ENCODE measurements around the gene AOC1. TPM values are rescaled to one million over a fixed set of nuclear protein-coding genes. Genes with fewer than 3 reads are reported as not detected.

Gene AOC1
- total RNA-seq, 1 donor from 2014 or later = not detected

- H3K4me3 Mint-ChIP-seq = no peak overlapping the region
- H3K4me1 Mint-ChIP-seq (ENCODE audit: low read depth) = no peaks in the 10 kb centered on the region
- no peaks in the 10 kb centered on the region for H3K9me3 Mint-ChIP-seq
- intact Hi-C loops (cut with micrococcal nuclease) = no loop called here
- no peaks in the 10 kb centered on the region for H3K36me3 Mint-ChIP-seq (ENCODE audit: low read depth)
- no peak overlapping the region for H3K27ac Mint-ChIP-seq
- DNase-seq (ENCODE audit: low spot score) = no peak
- peaks cover 23% of the 10 kb centered on the region for H3K27me3 Mint-ChIP-seq (ENCODE audit: insufficient read depth)
Measured at GRCh38 chr7:150845421-150845861, 6.9 kb upstream of the AOC1 start.

- no peak for DNase-seq (ENCODE audit: low spot score)
- no peak overlapping the region for H3K4me3 Mint-ChIP-seq
- H3K27ac Mint-ChIP-seq = no peak overlapping the region
- H3K9me3 Mint-ChIP-seq = no peaks in the 10 kb centered on the region
- H3K36me3 Mint-ChIP-seq (ENCODE audit: low read depth) = no peaks in the 10 kb centered on the region
- intact Hi-C loops (cut with micrococcal nuclease) = no loop called here
- H3K4me1 Mint-ChIP-seq (ENCODE audit: low read depth) = no peaks in the 10 kb centered on the region
- H3K27me3 Mint-ChIP-seq (ENCODE audit: insufficient read depth) = peaks cover 15% of the 10 kb centered on the region
Measured at GRCh38 chr7:150846291-150847115, 5.8 kb upstream of the AOC1 start.

DNA sequence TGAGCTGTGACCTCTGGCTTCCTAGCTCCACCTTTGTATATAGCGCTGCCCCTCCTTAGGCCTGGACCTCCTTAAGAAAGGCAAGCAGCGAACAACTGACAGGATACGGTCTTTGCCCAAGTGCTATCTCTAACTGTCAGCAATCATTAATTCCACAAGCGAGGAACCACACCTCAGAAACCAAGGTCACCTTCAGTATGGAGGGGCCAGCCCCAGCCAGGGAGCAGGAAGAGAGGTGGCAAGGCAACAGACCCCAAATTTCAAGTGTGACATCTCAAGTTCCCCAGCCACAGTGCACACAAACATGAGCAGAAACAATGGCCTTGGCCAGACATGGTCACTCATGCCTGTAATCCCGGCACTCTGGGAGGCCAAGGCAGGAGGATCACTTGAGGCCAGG lies 4.8 kb upstream of the AOC1 start:
- no peak for DNase-seq (ENCODE audit: low spot score)

DNA sequence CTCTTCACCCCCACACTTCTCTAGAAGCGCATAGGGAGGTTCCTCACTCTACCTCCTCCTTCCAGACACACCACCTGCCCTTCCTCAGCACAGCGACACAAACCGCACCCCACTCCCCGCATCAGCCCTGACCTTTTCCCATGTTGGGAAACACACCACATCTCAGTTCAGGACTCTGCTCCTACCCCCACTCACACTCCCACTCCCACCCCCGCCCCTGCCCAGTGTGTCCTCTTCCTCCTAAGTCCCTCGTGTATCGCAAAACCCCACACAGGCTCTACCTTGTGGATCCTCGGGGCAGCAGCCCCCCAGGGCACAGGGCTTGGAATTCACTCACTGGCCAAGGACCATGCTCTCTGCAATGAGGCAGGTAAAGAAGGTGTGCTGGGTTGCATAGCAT lies 4.2 kb upstream of the AOC1 start:
- Mint-ChIP-seq H3K4me3 (no peak overlapping the region), H3K27ac (no peak overlapping the region), H3K4me1 (ENCODE audit: low read depth) (no peaks in the 10 kb centered on the region), H3K9me3 (no peaks in the 10 kb centered on the region), H3K36me3 (ENCODE audit: low read depth) (no peaks in the 10 kb centered on the region), H3K27me3 (ENCODE audit: insufficient read depth) (peaks cover 20% of the 10 kb centered on the region)
- intact Hi-C loops (cut with micrococcal nuclease) = no loop called here
- no peak for DNase-seq (ENCODE audit: low spot score)

More for the DNA sequence above, 4.8 kb upstream of the AOC1 start:
- no peaks in the 10 kb centered on the region for H3K4me1 Mint-ChIP-seq (ENCODE audit: low read depth)
- H3K9me3 Mint-ChIP-seq = no peaks in the 10 kb centered on the region
- H3K27ac Mint-ChIP-seq = no peak overlapping the region
- peaks cover 20% of the 10 kb centered on the region for H3K27me3 Mint-ChIP-seq (ENCODE audit: insufficient read depth)
- intact Hi-C loops (cut with micrococcal nuclease) = no loop called here
- H3K36me3 Mint-ChIP-seq (ENCODE audit: low read depth) = no peaks in the 10 kb centered on the region
- H3K4me3 Mint-ChIP-seq = no peak overlapping the region

- Mint-ChIP-seq H3K9me3 (no peaks in the 10 kb centered on the region), H3K4me1 (ENCODE audit: low read depth) (no peaks in the 10 kb centered on the region), H3K27me3 (ENCODE audit: insufficient read depth) (peaks cover 20% of the 10 kb centered on the region), H3K27ac (no peak overlapping the region), H3K4me3 (no peak overlapping the region), H3K36me3 (ENCODE audit: low read depth) (no peaks in the 10 kb centered on the region)
- intact Hi-C loops (cut with micrococcal nuclease) = no loop called here
- DNase-seq (ENCODE audit: low spot score) = no peak
Measured at GRCh38 chr7:150848561-150849115, 3.7 kb upstream of the AOC1 start.

DNA sequence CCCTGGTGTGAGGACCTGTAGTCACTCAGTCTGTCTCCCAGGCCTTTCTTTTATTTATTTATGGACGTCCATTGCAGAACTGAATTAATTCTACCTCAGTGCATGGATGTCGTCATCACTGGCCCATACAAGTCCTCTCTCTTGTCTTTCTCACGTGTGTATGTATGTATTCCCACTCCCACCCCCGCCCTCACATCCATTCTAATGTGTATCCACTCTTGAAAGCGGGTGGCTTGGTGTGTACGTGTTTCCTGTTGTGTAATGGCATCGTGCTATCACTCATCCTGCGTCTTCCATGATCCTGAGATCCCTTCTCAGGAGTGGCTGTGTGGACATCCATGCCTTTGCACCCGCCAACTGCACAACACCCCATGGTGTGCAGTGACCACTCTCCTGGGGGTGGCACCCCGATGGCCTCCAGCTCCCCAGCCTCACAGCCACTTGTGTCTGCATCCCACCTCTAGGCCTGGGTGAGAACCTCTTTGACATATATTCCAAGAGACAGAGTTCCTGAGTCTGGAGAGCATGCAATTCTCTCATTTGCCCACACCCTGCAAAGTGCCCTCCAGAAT lies 3.0 kb upstream of the AOC1 start:
- Mint-ChIP-seq H3K27ac (no peak overlapping the region), H3K4me1 (ENCODE audit: low read depth) (no peaks in the 10 kb centered on the region), H3K36me3 (ENCODE audit: low read depth) (no peaks in the 10 kb centered on the region), H3K27me3 (ENCODE audit: insufficient read depth) (peaks cover 20% of the 10 kb centered on the region), H3K9me3 (no peaks in the 10 kb centered on the region), H3K4me3 (no peak overlapping the region)
- intact Hi-C loops (cut with micrococcal nuclease) = no loop called here
- DNase-seq (ENCODE audit: low spot score) = no peak

DNA sequence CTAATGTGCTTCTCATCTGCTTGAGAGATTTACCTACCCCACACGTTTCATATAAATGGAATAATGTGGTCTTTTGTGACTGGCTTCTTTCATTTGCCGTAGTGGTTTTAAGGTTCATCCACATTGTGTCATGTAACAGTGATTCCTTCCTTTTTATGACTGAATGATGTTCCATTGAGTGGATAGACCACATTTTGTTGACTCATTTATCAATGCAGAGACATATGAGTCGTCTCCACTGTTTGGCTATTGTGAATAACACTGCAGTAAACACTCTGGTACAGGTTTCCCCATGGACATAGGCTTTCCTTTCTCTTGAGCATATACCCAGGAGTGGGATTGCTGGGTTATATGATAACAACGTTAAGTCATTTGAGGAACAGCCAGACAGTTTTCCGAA lies 2.0 kb upstream of the AOC1 start:
- Mint-ChIP-seq H3K36me3 (ENCODE audit: low read depth) (no peaks in the 10 kb centered on the region), H3K27ac (no peak overlapping the region)
- DNase-seq (ENCODE audit: low spot score) = no peak

GRCh38 chr7:150851492-150852370 lies 586 bp upstream of the AOC1 start:
- Mint-ChIP-seq H3K4me3 (no peak overlapping the region), H3K27ac (no peak overlapping the region), H3K4me1 (ENCODE audit: low read depth) (no peaks in the 10 kb centered on the region), H3K9me3 (no peaks in the 10 kb centered on the region), H3K36me3 (ENCODE audit: low read depth) (no peaks in the 10 kb centered on the region), H3K27me3 (ENCODE audit: insufficient read depth) (peaks cover 13% of the 10 kb centered on the region)
- intact Hi-C loops (cut with micrococcal nuclease) = no loop called here
- no peak for DNase-seq (ENCODE audit: low spot score)

More for the DNA sequence above, 2.0 kb upstream of the AOC1 start:
- Mint-ChIP-seq H3K27me3 (ENCODE audit: insufficient read depth) (peaks cover 19% of the 10 kb centered on the region), H3K9me3 (no peaks in the 10 kb centered on the region), H3K4me1 (ENCODE audit: low read depth) (no peaks in the 10 kb centered on the region), H3K4me3 (no peak overlapping the region)
- intact Hi-C loops (cut with micrococcal nuclease) = no loop called here

DNA sequence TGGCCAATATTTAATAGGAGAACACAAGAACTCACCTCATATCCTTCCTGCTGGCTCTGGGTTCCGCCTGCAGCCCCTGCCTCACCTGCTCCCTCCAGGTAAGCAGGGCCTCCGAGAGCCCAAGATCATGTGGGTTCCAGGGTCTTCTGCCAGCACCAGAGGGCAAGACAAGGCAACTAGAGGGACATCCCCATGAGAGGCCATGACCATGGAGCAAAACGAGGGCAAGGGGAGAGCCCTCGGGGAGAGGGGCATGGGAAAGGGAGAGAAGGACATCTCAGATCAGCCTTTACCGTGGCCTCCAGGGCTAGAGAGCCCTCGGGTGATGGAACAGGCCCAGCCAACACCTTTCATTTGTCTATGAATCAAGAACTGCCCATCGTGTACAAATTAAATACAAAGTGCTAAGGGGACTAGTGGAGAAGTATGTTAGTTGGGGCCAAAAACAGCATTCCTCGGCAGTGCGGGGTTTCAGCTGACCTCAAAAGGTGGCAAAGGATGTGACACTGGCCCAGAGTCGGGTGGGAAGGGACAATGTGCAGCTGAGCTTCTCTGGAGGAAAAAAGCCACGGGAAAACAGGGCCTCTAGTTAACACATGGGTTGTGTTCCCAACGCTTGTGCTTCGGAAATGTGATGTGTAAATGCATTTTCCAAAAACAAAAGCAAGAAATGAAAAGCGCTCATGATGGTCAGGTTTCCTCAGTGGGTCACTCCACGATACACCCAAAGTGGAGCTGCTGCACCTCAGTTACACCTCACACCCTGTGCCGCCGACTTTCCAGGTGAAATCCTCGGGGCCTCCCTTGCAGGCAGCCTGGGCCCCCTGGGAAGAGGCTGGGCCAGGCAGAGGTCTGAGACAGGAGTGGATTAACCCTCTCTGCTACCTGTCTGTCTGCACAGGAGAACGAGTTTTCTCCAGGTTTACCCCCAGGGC lies 2.0 kb downstream of the AOC1 start:
- no peak overlapping the region for H3K4me3 Mint-ChIP-seq
- H3K36me3 Mint-ChIP-seq (ENCODE audit: low read depth) = no peaks in the 10 kb centered on the region
- H3K4me1 Mint-ChIP-seq (ENCODE audit: low read depth) = no peaks in the 10 kb centered on the region
- H3K27me3 Mint-ChIP-seq (ENCODE audit: insufficient read depth) = peaks cover 10% of the 10 kb centered on the region
- DNase-seq (ENCODE audit: low spot score) = no peak
- no peak overlapping the region for H3K27ac Mint-ChIP-seq
- intact Hi-C loops (cut with micrococcal nuclease) = no loop called here
- H3K9me3 Mint-ChIP-seq = no peaks in the 10 kb centered on the region

DNA sequence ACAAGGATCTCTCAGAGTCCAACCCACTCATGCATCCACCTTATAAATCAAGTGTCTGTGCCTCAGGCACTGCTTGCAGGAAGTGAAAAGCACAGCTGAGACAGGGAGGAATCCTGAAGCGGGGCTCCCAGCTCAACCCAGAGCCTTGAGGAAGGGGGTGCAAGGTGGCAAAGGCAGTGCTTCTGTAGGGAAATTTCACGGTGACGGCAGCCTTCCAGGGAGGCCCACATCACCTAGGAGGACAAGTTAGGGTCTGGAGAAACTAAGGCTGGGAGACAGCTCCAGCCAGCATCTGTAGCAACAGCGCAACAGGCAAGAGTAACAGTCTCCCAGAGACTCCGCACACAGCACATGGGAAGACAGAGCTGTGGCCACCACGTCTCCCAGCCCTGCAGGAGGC lies 2.7 kb downstream of the AOC1 start:
- no peak overlapping the region for H3K27ac Mint-ChIP-seq
- no peak overlapping the region for H3K4me3 Mint-ChIP-seq
- intact Hi-C loops (cut with micrococcal nuclease) = no loop called here
- no peak for DNase-seq (ENCODE audit: low spot score)
- peaks cover 10% of the 10 kb centered on the region for H3K27me3 Mint-ChIP-seq (ENCODE audit: insufficient read depth)
- no peaks in the 10 kb centered on the region for H3K36me3 Mint-ChIP-seq (ENCODE audit: low read depth)
- H3K9me3 Mint-ChIP-seq = no peaks in the 10 kb centered on the region
- H3K4me1 Mint-ChIP-seq (ENCODE audit: low read depth) = no peaks in the 10 kb centered on the region

DNA sequence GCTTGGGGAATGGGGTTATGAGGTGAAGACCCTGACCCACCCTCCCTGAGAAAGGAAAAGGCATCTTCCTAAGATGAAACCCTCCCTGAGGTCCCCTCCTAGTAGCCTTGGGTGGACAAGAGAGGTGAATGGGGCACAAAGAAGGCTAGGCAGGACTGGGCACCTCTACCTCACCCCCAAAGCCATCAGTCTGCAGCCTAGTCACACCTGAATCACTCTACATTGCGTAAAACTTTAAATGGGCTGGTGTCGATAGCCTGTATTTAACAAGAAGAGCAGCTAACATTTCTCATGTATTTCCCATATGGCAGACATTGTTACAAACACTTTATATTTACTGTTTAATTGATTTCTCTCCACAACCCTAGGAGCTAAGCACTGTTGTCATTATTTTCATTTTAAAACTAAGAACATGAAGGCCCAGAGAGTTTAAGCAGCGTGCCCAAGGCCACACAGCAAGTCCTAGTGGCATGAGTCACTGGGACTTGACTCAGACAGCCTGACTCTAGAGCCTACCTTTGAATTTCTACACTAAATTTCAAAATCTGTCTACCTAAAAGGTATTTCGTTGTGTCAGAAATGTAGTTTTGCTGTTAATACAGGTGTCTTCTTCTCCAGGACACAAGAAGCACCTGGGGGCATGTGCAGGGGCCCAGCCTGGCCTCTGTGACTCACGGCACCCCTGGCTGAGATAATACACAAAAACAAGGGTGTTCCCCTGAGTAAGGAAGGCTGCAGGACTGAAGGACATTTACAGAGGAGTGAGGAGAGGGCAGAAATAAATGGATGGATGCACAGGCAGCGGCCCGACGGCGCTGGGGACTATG lies 3.4 kb downstream of the AOC1 start:
- no peaks in the 10 kb centered on the region for H3K9me3 Mint-ChIP-seq
- no peak for DNase-seq (ENCODE audit: low spot score)
- peaks cover 8% of the 10 kb centered on the region for H3K27me3 Mint-ChIP-seq (ENCODE audit: insufficient read depth)
- no peaks in the 10 kb centered on the region for H3K4me1 Mint-ChIP-seq (ENCODE audit: low read depth)
- intact Hi-C loops (cut with micrococcal nuclease) = no loop called here
- no peak overlapping the region for H3K4me3 Mint-ChIP-seq
- no peak overlapping the region for H3K27ac Mint-ChIP-seq
- H3K36me3 Mint-ChIP-seq (ENCODE audit: low read depth) = no peaks in the 10 kb centered on the region
